Renal cortical epithelial cell (primary cell): ENCODE measurements around the gene TMEM132D. TPM values are rescaled to one million over a fixed set of nuclear protein-coding genes. Genes with fewer than 3 reads are reported as not detected.

ENCODE experiments used
- DNase-seq: peaks from one replicate; pipeline ENCODE4 v3.0.0-alpha.2; 2011; ENCODE audit warnings: low read depth
- total RNA-seq: library from RNA; depleted of rRNA; stranded (reverse); fragments of >200 nt; gene quantifications from 2 replicates; pipeline ENCODE4 v1.2.3, GENCODE V29; 2014

Gene TMEM132D
- total RNA-seq, 1 donor from 2014 or later = 0.05 TPM

GRCh38 chr12:129351481-129351880 lies 552.3 kb downstream of the TMEM132D start:
- no peak for DNase-seq

DNA sequence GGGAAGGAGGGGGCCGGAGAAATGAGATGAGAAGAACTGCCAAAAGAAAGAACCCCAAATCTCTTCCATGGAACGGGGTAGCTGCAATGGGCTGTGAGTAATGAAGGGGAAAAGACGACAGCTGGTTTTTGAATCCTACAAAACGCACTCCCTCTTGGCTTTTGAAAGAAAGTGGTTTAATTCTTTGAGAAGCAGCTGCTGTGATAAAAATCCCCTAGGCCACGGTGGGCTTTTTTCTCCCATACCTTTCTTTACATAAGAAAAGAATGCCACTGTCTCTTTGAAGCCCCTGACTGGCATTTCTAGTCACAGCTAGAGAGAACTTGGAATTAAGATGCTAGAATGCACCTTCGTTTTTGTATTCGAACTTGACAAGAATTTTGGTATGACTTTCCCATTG lies 564.5 kb downstream of the TMEM132D start:
- no peak for DNase-seq

- DNase-seq = no peak
These were observed 566.4 kb downstream of the TMEM132D start for GRCh38 chr12:129337413-129337812.

DNA sequence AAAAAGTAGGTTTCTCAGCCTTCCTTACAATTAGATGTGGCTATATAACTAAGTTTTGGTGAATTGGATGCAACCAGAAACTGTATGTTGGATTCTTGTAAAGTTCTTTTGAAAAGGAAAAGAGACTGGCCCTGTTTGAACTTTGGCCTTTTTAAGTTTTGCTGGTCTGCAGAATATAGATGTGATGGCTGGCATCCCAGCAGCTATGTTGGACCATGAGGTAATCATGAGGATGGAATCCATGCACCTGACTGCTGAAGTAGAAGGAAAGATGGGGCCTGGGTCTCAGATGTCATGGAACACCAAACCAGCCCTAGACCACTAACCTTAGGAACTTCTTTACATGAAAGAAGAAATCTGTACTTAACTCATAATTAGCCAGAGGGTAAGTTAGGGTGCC lies 568.1 kb downstream of the TMEM132D start:
- DNase-seq = no peak

DNA sequence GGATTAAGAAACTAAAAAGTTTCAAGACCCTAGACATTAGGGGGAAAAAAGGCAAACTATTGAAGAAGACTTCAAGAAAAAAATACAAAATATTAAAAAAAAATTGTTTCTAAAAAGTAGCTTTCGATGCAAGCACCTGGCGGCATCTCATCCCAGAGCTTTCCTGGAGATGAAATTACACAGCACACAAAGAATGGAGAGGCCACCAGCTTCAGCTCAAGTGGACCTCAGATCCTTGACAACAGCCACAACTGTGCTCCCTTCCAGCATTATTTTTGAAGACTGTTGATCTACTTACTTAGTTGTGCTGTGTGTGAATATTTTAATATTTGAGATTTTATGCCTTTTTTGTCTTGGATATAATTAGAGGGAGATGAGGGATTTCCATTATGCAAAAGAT lies 571.5 kb downstream of the TMEM132D start:
- no peak for DNase-seq

DNA sequence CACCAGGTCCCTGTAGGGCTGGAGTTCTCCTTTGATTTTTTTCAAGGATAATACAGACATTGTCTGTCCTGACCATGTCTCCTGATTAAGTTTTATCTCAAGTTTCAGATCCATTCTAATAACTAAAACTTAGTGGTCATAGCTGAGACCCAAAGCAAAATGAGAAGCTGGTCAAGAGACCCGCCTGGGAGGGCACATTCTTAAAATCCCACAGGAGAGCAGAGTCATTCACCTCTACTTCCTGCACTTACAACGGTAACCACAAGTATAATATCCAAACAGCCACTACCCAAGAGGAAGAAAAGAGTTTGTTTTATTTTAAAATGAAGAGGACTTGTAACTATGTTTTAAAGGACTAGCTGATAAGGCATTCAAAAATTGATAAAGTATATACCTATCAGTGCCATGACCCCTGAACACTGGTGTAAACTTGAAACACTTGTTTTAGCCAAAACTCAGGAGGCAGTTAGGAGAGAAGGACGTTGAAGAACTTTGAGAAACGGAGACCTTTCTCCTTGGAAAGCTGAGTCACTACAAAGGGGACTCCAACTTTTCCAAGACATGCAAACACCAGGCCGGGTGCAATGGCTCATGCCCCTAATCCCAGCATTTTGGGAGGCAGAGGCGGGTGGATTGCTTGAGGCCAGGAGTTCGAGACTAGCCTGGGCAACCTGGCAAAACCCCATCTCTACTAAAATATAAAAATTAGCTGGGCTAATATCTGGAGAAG lies 572.3 kb downstream of the TMEM132D start:
- no peak for DNase-seq

GRCh38 chr12:129328235-129328634 lies 575.6 kb downstream of the TMEM132D start:
- DNase-seq = no peak

DNA sequence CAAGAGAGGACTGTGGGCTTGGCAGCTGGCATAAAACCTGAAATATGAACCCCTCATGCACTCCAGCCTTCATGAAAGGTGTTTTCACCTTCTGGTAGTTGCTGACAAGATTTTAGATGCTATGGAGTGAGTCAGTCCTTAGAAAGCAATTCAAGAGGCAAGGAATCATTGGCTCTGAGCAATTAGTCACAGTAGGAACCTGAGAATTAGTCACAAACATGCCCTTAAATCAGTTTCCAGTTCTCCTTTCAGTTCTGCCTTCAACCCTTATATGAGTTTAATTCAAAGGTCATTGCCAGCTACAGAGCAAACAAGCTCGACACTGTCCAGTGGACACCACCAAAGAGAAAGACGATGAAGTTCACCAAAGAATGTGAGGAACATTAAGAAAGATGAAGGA lies 578.3 kb downstream of the TMEM132D start:
- DNase-seq = no peak

- no peak for DNase-seq
These were observed 591.8 kb downstream of the TMEM132D start for GRCh38 chr12:129312048-129312447.

DNA sequence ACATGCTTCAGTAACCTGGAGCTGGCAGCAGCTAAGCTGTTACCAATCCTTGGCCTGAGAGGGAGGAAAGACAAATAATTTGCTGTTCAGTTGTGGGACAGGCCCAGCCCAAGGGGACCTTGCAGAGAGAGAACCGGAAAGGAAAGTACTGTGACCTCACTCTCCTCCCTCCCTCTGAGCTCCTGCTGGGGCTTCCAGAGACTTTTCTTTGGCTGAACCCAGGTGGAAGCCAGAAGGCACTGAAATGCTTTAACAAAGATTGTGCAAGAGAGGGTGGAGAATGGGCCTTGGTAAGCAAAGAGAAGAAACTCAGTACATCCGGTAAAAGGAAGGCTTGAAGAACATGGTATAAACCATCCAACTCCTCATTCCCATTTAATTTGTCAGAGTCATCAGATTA lies 593.5 kb downstream of the TMEM132D start:
- no peak for DNase-seq

DNA sequence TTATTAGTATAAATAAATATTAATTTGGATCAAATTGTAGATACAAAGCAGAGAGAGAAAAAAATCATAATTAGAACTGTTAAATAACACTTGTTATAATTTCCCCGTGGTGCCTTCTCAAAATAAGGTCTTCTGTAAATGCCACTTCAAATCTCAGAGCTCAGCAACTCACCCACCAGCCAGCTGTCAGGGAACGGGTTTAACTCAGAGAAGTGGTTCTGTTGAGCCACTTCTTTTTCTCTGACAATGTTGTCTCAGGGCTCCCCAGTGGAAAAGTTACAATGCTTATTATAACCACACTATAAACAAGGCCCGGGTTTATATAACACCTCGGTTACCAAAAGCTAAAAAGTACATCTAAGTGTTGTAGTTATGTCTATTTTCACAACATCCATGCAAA lies 598.0 kb downstream of the TMEM132D start:
- no peak for DNase-seq

- no peak for DNase-seq
These were observed 599.3 kb downstream of the TMEM132D start for GRCh38 chr12:129304529-129304928.

- DNase-seq = no peak
These were observed 603.8 kb downstream of the TMEM132D start for GRCh38 chr12:129300011-129300410.

DNA sequence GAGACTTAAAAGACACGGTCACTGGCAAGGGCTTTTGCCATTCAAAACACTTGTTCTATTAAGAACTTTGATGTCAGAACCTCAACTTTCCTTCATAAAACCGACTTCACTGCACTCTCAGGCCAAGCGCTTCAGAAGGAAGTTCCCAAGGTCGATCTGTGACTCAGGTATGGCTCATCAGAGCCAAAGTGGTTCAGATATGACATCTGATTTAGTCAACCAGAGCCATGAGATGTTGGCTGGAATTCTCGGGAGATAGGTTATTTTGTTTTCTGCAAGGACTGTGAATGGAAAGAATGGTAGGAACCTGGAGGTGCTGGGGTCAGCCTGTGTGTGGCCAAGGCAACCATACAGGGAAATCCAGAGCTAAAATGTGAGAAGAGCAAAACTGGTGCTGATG lies 604.9 kb downstream of the TMEM132D start:
- DNase-seq = no peak

DNA sequence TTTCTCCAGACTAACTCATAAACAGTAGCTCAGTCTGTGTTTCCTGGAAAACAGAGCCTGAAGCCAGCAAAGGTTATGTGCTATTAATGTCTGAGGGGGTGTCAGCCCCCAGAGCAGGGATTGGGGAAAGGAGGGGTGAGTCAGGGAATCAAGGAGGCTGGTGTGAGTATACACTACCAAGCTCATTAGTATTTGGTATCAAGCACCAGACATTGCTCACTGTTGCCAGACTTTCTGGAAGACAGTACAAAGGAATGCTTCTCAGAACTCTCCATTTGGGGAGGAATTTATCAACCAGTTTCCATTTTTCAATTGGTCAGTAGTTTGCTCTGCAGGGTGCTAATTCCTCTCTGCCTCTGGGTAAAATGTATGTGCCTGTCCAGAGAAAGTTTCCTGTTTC lies 607.2 kb downstream of the TMEM132D start:
- no peak for DNase-seq

GRCh38 chr12:129294868-129295267 lies 609.0 kb downstream of the TMEM132D start:
- DNase-seq = no peak

- DNase-seq = no peak
These were observed 624.1 kb downstream of the TMEM132D start for GRCh38 chr12:129279771-129280170.

GRCh38 chr12:129276361-129277060 lies 627.3 kb downstream of the TMEM132D start:
- DNase-seq = no peak

GRCh38 chr12:129269756-129270495 lies 633.9 kb downstream of the TMEM132D start:
- DNase-seq = no peak

- no peak for DNase-seq
These were observed 645.0 kb downstream of the TMEM132D start for GRCh38 chr12:129258781-129259318.

GRCh38 chr12:129257524-129257923 lies 646.3 kb downstream of the TMEM132D start:
- DNase-seq = no peak

- DNase-seq = no peak
These were observed 657.2 kb downstream of the TMEM132D start for GRCh38 chr12:129246630-129247029.

DNA sequence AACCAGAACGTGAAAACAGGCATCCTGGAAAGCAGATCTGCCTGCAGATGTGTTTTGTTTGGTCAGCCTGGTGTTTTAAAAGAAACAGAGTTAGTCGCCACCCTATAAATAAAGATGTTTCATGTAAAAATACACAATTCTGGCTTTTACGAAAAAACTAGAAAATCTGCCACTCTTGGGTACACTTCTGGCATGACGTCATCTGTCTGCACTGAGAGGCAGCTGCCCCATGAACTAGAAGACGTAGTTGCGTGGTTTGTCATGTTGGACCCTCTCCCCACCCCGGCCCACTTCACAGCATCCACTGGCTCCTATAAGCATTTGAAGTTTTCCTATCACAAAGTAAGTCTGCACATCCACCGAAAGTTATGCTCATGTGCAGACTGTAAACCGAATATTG lies 658.1 kb downstream of the TMEM132D start:
- DNase-seq = no peak
